GM23338 (cell line): ENCODE measurements around the gene GNG7. TPM values are rescaled to one million over a fixed set of nuclear protein-coding genes. Genes with fewer than 3 reads are reported as not detected.

Source experiments
- ATAC-seq: fragments of 200-7000 bp; cut with Tn5 transposase; 3 replicates; pipeline ENCODE4 v1.9.1; 2020
- DNase-seq: peaks from one replicate; pipeline ENCODE4 v3.0.0-alpha.2; 2015; ENCODE audit warnings: low spot score
- H2AFZ ChIP-seq: fragments of 200-600 bp; sonication (generic); 2 replicates; pipeline ENCODE4 v1.8.0; 2016; ENCODE audit warnings: antibody characterized with exemption, mild to moderate bottlenecking, moderate library complexity
- H3F3A ChIP-seq: fragments of 200-600 bp; sonication (generic); replicated peaks from 2 replicates; pipeline ENCODE4 v1.8.0; 2017; ENCODE audit warnings: antibody characterized with exemption, mixed run types, low read depth
- H3K27ac ChIP-seq: fragments of 200-600 bp; sonication (generic); 2 replicates; pipeline ENCODE4 v1.6.1; 2016; ENCODE audit warnings: low read depth
- H3K27me3 ChIP-seq: fragments of 200-600 bp; sonication (generic); 2 replicates; pipeline ENCODE4 v1.8.0; 2016; ENCODE audit warnings: mild to moderate bottlenecking, mixed run types, moderate library complexity; ENCODE audit not compliant: insufficient read depth
- H3K36me3 ChIP-seq: fragments of 200-600 bp; sonication (generic); 2 replicates; pipeline ENCODE4 v1.8.0; 2016; ENCODE audit warnings: mild to moderate bottlenecking; ENCODE audit not compliant: insufficient read depth
- H3K4me1 ChIP-seq: fragments of 200-600 bp; sonication (generic); 2 replicates; pipeline ENCODE4 v1.8.0; 2016; ENCODE audit warnings: mild to moderate bottlenecking, moderate library complexity; ENCODE audit not compliant: insufficient read depth
- H3K4me2 ChIP-seq: fragments of 200-600 bp; sonication (generic); 2 replicates; pipeline ENCODE4 v1.7.1; 2017; ENCODE audit warnings: mixed run types
- H3K4me3 ChIP-seq: fragments of 200-600 bp; sonication (generic); 2 replicates; pipeline ENCODE4 v1.6.1; 2016; ENCODE audit warnings: mixed run types
- H3K79me2 ChIP-seq: fragments of 200-600 bp; sonication (generic); replicated peaks from 2 replicates; pipeline ENCODE4 v1.8.0; 2017; ENCODE audit warnings: mild to moderate bottlenecking; ENCODE audit not compliant: insufficient read depth
- H3K9me2 ChIP-seq: fragments of 200-600 bp; sonication (generic); 2 replicates; pipeline ENCODE4 v1.8.0; 2017; ENCODE audit not compliant: insufficient read depth
- H4K20me1 ChIP-seq: fragments of 200-600 bp; sonication (generic); replicated peaks from 2 replicates; pipeline ENCODE4 v1.8.0; 2017; ENCODE audit warnings: mild to moderate bottlenecking; ENCODE audit not compliant: insufficient read depth
- H3K27ac Mint-ChIP-seq: 2 replicates; pipeline ENCODE4 v1.8.0; 2020; ENCODE audit warnings: inconsistent platforms, mild to moderate bottlenecking, moderate library complexity, mixed read lengths
- H3K27me3 Mint-ChIP-seq: 3 replicates; pipeline ENCODE4 v1.8.0; 2022; ENCODE audit warnings: low read depth, mild to moderate bottlenecking, moderate library complexity, mixed read lengths, inconsistent platforms; ENCODE audit not compliant: insufficient read depth, poor library complexity
- H3K36me3 Mint-ChIP-seq: 3 replicates; pipeline ENCODE4 v1.8.0; 2021; ENCODE audit warnings: low read depth, mild to moderate bottlenecking, inconsistent platforms, moderate library complexity, mixed read lengths
- H3K4me1 Mint-ChIP-seq: 3 replicates; pipeline ENCODE4 v1.8.0; 2020; ENCODE audit warnings: mild to moderate bottlenecking, inconsistent platforms, mixed read lengths
- H3K4me3 Mint-ChIP-seq: 3 replicates; pipeline ENCODE4 v1.8.0; 2021; ENCODE audit warnings: moderate library complexity, mild to moderate bottlenecking, inconsistent platforms, mixed read lengths
- H3K9me3 Mint-ChIP-seq: 3 replicates; pipeline ENCODE4 v1.8.0; 2020; ENCODE audit warnings: moderate library complexity, mild to moderate bottlenecking, inconsistent platforms, mixed read lengths
- EZH2 ChIP-seq: fragments of 200-600 bp; sonication (generic); IDR thresholded peaks from one replicate; pipeline ENCODE4 v1.8.0; 2017; ENCODE audit warnings: antibody characterized with exemption, mild to moderate bottlenecking, low read depth; ENCODE audit not compliant: unreplicated experiment
- JUNB ChIP-seq: IDR thresholded peaks from one replicate; pipeline ENCODE4 v1.6.1; 2016; ENCODE audit warnings: antibody characterized with exemption; ENCODE audit not compliant: unreplicated experiment
- POLR2AphosphoS5 ChIP-seq: IDR thresholded peaks from 2 replicates; pipeline ENCODE4 v1.6.1; 2016; ENCODE audit warnings: antibody characterized with exemption, low read depth
- STAT1 ChIP-seq: IDR thresholded peaks from one replicate; pipeline ENCODE4 v1.6.1; 2016; ENCODE audit warnings: antibody characterized with exemption; ENCODE audit not compliant: unreplicated experiment
- ZNF331 ChIP-seq: fragments of 250-450 bp; sonication (Bioruptor Pico); IDR thresholded peaks from 2 replicates; pipeline ENCODE4 v1.5.0; 2020; ENCODE audit warnings: low read depth, mild to moderate bottlenecking, moderate library complexity
- polyA plus RNA-seq: library from polyadenylated mRNA; unstranded; fragments of >200 nt; fragmentation: Nextera tagmentation; extraction: Ambion mirVana; gene quantifications from 2 replicates; pipeline ENCODE4 v1.2.1, GENCODE V29; 2016
- total RNA-seq: library from RNA; depleted of rRNA; stranded (reverse); fragments of >200 nt; shearing (Covaris generic); gene quantifications from 2 replicates; pipeline ENCODE4 v1.2.3, GENCODE V29; 2014
- TF ChIP-seq, protein P1 (sequence below): fragments of 250-450 bp; sonication (Bioruptor Pico); IDR thresholded peaks from 2 replicates; pipeline ENCODE4 v1.5.0; 2020; ENCODE audit warnings: mild to moderate bottlenecking, moderate library complexity
- TF ChIP-seq, protein P2 (sequence below): IDR thresholded peaks from 2 replicates; pipeline ENCODE4 v1.6.1; 2016; ENCODE audit warnings: antibody characterized with exemption
- TF ChIP-seq, protein P3 (sequence below), 2 experiments: fragments of 200-600 bp in 1 of 2; sonication (generic) in 1 of 2; conservative IDR thresholded peaks; 2 replicates each; pipeline versions ENCODE4 v1.5.1 to v1.6.1; 2016 to 2017; ENCODE audit warnings: antibody characterized with exemption in 2 of 2, low read depth in 2 of 2, mild to moderate bottlenecking in 2 of 2, moderate library complexity in 1 of 2

The GNG7 gene
- total and polyA plus RNA-seq, 2 experiments from 2014 or later, result 5.1 to 5.4 TPM

DNA sequence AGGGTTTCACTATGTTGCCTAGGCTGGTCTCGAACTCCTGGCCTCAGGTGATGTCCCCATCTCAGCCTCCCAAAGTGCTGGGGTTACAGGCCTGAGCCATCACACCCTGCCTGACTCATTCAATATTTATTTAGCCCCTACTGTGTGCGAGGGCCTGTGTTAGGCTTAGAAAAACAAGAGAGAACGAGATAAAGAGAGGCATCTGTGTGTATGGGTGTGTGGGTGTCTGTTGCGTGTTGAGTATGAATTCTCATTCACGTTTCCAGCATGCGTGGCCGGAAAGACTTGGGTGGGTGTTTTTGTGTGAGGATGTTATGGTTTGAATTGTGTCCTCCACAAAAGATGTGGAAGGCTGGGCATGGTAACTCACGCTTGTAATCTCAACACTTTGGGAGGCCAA, 217.1 kb downstream of the GNG7 start (continued):
- TF ChIP-seq, protein P1, sequence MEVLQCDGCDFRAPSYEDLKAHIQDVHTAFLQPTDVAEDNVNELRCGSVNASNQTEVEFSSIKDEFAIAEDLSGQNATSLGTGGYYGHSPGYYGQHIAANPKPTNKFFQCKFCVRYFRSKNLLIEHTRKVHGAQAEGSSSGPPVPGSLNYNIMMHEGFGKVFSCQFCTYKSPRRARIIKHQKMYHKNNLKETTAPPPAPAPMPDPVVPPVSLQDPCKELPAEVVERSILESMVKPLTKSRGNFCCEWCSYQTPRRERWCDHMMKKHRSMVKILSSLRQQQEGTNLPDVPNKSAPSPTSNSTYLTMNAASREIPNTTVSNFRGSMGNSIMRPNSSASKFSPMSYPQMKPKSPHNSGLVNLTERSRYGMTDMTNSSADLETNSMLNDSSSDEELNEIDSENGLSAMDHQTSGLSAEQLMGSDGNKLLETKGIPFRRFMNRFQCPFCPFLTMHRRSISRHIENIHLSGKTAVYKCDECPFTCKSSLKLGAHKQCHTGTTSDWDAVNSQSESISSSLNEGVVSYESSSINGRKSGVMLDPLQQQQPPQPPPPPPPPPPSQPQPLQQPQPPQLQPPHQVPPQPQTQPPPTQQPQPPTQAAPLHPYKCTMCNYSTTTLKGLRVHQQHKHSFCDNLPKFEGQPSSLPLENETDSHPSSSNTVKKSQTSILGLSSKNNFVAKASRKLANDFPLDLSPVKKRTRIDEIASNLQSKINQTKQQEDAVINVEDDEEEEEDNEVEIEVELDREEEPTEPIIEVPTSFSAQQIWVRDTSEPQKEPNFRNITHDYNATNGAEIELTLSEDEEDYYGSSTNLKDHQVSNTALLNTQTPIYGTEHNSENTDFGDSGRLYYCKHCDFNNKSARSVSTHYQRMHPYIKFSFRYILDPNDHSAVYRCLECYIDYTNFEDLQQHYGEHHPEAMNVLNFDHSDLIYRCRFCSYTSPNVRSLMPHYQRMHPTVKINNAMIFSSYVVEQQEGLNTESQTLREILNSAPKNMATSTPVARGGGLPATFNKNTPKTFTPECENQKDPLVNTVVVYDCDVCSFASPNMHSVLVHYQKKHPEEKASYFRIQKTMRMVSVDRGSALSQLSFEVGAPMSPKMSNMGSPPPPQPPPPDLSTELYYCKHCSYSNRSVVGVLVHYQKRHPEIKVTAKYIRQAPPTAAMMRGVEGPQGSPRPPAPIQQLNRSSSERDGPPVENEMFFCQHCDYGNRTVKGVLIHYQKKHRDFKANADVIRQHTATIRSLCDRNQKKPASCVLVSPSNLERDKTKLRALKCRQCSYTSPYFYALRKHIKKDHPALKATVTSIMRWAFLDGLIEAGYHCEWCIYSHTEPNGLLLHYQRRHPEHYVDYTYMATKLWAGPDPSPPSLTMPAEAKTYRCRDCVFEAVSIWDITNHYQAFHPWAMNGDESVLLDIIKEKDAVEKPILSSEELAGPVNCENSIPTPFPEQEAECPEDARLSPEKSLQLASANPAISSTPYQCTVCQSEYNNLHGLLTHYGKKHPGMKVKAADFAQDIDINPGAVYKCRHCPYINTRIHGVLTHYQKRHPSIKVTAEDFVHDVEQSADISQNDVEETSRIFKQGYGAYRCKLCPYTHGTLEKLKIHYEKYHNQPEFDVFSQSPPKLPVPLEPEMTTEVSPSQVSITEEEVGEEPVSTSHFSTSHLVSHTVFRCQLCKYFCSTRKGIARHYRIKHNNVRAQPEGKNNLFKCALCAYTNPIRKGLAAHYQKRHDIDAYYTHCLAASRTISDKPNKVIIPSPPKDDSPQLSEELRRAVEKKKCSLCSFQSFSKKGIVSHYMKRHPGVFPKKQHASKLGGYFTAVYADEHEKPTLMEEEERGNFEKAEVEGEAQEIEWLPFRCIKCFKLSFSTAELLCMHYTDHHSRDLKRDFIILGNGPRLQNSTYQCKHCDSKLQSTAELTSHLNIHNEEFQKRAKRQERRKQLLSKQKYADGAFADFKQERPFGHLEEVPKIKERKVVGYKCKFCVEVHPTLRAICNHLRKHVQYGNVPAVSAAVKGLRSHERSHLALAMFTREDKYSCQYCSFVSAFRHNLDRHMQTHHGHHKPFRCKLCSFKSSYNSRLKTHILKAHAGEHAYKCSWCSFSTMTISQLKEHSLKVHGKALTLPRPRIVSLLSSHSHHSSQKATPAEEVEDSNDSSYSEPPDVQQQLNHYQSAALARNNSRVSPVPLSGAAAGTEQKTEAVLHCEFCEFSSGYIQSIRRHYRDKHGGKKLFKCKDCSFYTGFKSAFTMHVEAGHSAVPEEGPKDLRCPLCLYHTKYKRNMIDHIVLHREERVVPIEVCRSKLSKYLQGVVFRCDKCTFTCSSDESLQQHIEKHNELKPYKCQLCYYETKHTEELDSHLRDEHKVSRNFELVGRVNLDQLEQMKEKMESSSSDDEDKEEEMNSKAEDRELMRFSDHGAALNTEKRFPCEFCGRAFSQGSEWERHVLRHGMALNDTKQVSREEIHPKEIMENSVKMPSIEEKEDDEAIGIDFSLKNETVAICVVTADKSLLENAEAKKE (CRISPR knock-in tag), result no peak
- TF ChIP-seq POLR2AphosphoS5 (no peak), STAT1 (no peak), JUNB (no peak)

DNA sequence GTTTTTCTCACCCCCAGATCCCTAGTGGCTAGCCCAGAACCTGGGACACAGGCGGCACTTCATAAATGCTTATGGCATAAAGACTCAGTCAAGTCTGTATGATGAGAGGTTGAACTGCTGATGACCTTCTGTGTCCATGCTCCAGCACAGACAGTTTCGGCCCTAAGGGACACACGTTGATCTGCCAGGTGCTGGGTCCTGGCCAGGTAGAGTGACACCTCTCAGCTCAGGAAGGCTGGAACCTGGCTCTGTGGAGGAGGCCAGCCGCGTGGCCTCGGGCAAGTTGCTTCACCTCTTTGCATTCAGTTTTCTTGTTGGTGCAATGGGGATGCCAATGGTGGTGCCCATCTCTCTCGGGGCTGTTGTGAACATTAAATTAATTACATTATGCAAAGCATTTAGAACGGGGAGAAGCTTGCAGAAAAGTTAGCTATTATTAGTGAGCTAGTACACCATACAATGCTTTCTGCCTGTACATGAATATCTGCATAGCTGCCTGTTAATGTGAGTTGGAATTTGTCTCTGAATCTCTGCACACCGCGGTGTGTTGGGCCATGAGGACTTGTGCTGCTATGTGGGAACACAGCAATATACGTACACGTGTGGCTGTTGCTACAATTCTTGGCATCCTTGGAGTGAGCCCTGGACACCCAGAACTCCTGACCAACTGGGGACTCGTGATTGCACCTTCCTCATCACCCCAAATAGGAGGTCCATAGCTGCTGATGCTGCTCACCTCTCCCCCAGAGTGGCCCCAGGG, 218.1 kb downstream of the GNG7 start:
- H3K27me3 Mint-ChIP-seq, result peaks cover 37% of the 10 kb centered on the region
- Histone ChIP-seq H3K4me2 (no peak overlapping the region), H2AFZ (no peak overlapping the region), H3K27ac (no peak overlapping the region), H3K4me1 (peaks cover 6% of the 10 kb centered on the region; the same call in 1 of the 2 replicates), H3K4me3 (no peak overlapping the region), H3K79me2 (no peaks in the 10 kb centered on the region), H3K27me3 (peaks cover 42% of the 10 kb centered on the region), H3K9me2 (no peaks in the 10 kb centered on the region), H3K36me3 (no peaks in the 10 kb centered on the region), H4K20me1 (no peaks in the 10 kb centered on the region; the same call in 1 of the 2 replicates), H3F3A (no peaks in the 10 kb centered on the region)
- TF ChIP-seq STAT1 (no peak), ZNF331 (CRISPR knock-in tag) (no peak), EZH2 (no peak)
- TF ChIP-seq, protein P2, sequence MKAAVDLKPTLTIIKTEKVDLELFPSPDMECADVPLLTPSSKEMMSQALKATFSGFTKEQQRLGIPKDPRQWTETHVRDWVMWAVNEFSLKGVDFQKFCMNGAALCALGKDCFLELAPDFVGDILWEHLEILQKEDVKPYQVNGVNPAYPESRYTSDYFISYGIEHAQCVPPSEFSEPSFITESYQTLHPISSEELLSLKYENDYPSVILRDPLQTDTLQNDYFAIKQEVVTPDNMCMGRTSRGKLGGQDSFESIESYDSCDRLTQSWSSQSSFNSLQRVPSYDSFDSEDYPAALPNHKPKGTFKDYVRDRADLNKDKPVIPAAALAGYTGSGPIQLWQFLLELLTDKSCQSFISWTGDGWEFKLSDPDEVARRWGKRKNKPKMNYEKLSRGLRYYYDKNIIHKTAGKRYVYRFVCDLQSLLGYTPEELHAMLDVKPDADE, result no peak
- TF ChIP-seq, protein P3, sequence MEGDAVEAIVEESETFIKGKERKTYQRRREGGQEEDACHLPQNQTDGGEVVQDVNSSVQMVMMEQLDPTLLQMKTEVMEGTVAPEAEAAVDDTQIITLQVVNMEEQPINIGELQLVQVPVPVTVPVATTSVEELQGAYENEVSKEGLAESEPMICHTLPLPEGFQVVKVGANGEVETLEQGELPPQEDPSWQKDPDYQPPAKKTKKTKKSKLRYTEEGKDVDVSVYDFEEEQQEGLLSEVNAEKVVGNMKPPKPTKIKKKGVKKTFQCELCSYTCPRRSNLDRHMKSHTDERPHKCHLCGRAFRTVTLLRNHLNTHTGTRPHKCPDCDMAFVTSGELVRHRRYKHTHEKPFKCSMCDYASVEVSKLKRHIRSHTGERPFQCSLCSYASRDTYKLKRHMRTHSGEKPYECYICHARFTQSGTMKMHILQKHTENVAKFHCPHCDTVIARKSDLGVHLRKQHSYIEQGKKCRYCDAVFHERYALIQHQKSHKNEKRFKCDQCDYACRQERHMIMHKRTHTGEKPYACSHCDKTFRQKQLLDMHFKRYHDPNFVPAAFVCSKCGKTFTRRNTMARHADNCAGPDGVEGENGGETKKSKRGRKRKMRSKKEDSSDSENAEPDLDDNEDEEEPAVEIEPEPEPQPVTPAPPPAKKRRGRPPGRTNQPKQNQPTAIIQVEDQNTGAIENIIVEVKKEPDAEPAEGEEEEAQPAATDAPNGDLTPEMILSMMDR (conservative IDR thresholded peaks at IDR 0.05; ENCODE audit: low read depth in 2 of 2), result no peak
- ATAC-seq, result no peak
- H3K4me3 Mint-ChIP-seq, result no peak overlapping the region
- H3K27ac Mint-ChIP-seq, result no peak overlapping the region
- H3K9me3 Mint-ChIP-seq, result peaks cover 30% of the 10 kb centered on the region
- H3K4me1 Mint-ChIP-seq, result peaks cover 7% of the 10 kb centered on the region; the same call in 2 of the 3 replicates
- no peak for DNase-seq
- peaks cover 4% of the 10 kb centered on the region; the same call in 2 of the 3 replicates for H3K36me3 Mint-ChIP-seq
